Stomach (tissue), 9 donors: Measurements from ENCODE around the gene CCDC6. TPM values are rescaled to one million over a fixed set of nuclear protein-coding genes. Genes with fewer than 3 reads are reported as not detected.

Experiments used
- DNase-seq, 2 donors: peaks; one replicate each; pipeline versions ENCODE4 v3.0.0 to v3.0.0-alpha.2; 2013 to 2019
- H3K27ac ChIP-seq, 5 donors: fragments of 200-600 bp in 4 of 5; sonication (generic) in 4 of 5; one replicate each; pipeline ENCODE4 v1.5.1; 2013 to 2019; ENCODE audit warnings: mild to moderate bottlenecking in 1 of 5, moderate library complexity in 1 of 5
- H3K27me3 ChIP-seq, 3 donors: fragments of 200-600 bp; sonication (generic); one replicate each; pipeline ENCODE4 v1.5.1; 2017 to 2019; ENCODE audit warnings: mixed run types in 1 of 3
- H3K36me3 ChIP-seq, 4 donors: fragments of 200-600 bp; sonication (generic); 1 replicate in 3 of 4; 2 replicates in 1 of 4; pipeline ENCODE4 v1.5.1; 2016 to 2019
- H3K4me1 ChIP-seq, 4 donors: fragments of 200-600 bp; sonication (generic); one replicate each; pipeline ENCODE4 v1.5.1; 2016 to 2019
- H3K4me3 ChIP-seq, 4 donors: fragments of 200-600 bp; sonication (generic) in 3 of 4; one replicate each; pipeline ENCODE4 v1.5.1; 2016 to 2019; ENCODE audit warnings: mild to moderate bottlenecking in 1 of 4
- H3K9me3 ChIP-seq, 4 donors: fragments of 200-600 bp; sonication (generic); one replicate each; pipeline ENCODE4 v1.5.1; 2016 to 2019
- EP300 ChIP-seq: sonication (generic); formaldehyde crosslinking; IDR thresholded peaks from one replicate; pipeline ENCODE4 v1.6.1; 2017; ENCODE audit warnings: antibody characterized with exemption
- POLR2A ChIP-seq, 4 donors: fragments of 450-650 bp; IDR thresholded peaks; one replicate each; pipeline ENCODE4 v1.6.1; 2016; ENCODE audit warnings: antibody characterized with exemption in 4 of 4, control low read depth in 2 of 4, mild to moderate bottlenecking in 1 of 4, moderate library complexity in 1 of 4
- POLR2AphosphoS5 ChIP-seq, 3 donors: sonication (generic); formaldehyde crosslinking; IDR thresholded peaks; one replicate each; pipeline ENCODE4 v1.6.1; 2016; ENCODE audit warnings: antibody characterized with exemption in 3 of 3
- WGBS, 5 donors: extraction: QIAGEN DNeasy Blood & Tissue Kit in 3 of 5; methylation state at CpG; one replicate each; pipeline versions ENCODE4 v1.1.5 to v1.1.7; 2013 to 2018; 5-methylcytosine and 5-hydroxymethylcytosine counted together
- intact Hi-C: fragments of 100-400 bp; cut with DNase I; formaldehyde crosslinking; loops from one replicate; pipeline ENCODE4 v1.15.1; 2023; ENCODE audit warnings: low total_unique reads
- polyA plus RNA-seq, 3 donors: library from polyadenylated mRNA; stranded (reverse); fragments of 200-250 nt; gene quantifications; one replicate each; pipeline ENCODE4 v1.2.3, GENCODE V29; 2013
- total RNA-seq, 5 donors: library from RNA; depleted of rRNA; stranded (reverse); fragments of >200 nt; gene quantifications; one replicate each; pipeline versions ENCODE4 v1.1.0 to v1.2.3, GENCODE V29; 2014 to 2016
- TF ChIP-seq, protein P1 (sequence below), 7 experiments: fragments of 450-650 bp in 4 of 7; fragments of 200-600 bp in 3 of 7; sonication (generic) in 3 of 7; IDR thresholded peaks; one replicate each; pipeline ENCODE4 v1.5.1; 2016 to 2019; ENCODE audit warnings: antibody characterized with exemption in 7 of 7, control low read depth in 2 of 7, mild to moderate bottlenecking in 1 of 7
- donor health status: healthy with polysubstance abuse.
- donor health status: Bipolar disorder and iron deficiency.
- donor health status: healthy.

CCDC6 gene
- total and polyA plus RNA-seq, 8 donors = 12.5 to 56.0 (median 17.0) TPM

DNA sequence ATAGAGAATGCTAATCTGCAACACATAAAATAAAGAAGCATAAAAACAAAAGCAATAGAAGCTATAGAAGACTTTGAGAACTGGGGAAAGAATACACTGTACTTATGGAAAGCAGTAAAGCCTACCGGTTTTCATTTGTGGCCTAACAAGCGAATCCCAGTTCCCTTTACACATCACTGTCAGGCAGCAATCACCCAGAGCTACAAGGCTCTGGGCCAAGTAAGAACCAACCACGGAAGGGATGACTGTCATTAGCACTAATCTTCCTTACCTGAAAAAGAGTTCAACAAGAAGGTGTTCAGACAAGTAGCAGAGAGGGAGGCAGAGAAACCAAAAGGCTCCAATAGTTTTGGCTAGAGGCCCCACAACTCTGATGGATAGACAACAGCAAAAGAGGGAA, 15.0 kb downstream of the CCDC6 start:
- DNase-seq = no peak
- 69 to 81% (median 73%) methylated on average over 3 of the region's 3 CpGs for WGBS, 5 donors
- H3K27ac ChIP-seq = no peak overlapping the region
- no peak for TF ChIP-seq POLR2A (IDR thresholded peaks at IDR 0.05)
- TF ChIP-seq, protein P1, sequence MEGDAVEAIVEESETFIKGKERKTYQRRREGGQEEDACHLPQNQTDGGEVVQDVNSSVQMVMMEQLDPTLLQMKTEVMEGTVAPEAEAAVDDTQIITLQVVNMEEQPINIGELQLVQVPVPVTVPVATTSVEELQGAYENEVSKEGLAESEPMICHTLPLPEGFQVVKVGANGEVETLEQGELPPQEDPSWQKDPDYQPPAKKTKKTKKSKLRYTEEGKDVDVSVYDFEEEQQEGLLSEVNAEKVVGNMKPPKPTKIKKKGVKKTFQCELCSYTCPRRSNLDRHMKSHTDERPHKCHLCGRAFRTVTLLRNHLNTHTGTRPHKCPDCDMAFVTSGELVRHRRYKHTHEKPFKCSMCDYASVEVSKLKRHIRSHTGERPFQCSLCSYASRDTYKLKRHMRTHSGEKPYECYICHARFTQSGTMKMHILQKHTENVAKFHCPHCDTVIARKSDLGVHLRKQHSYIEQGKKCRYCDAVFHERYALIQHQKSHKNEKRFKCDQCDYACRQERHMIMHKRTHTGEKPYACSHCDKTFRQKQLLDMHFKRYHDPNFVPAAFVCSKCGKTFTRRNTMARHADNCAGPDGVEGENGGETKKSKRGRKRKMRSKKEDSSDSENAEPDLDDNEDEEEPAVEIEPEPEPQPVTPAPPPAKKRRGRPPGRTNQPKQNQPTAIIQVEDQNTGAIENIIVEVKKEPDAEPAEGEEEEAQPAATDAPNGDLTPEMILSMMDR (IDR thresholded peaks at IDR 0.05) = no peak
- TF ChIP-seq POLR2AphosphoS5 (IDR thresholded peaks at IDR 0.05) = no peak
- no peak for TF ChIP-seq EP300
- H3K4me1 ChIP-seq = peaks cover 41 to 94% (median 69%) of the 10 kb centered on the region in 4 donors
- no peaks in the 10 kb centered on the region for H3K27me3 ChIP-seq
- H3K4me3 ChIP-seq = no peak overlapping the region
- intact Hi-C loops = no loop called here
- H3K9me3 ChIP-seq = no peaks in the 10 kb centered on the region
- H3K36me3 ChIP-seq = peaks cover 0 to 16% (median 7%) of the 10 kb centered on the region in 4 donors

DNA sequence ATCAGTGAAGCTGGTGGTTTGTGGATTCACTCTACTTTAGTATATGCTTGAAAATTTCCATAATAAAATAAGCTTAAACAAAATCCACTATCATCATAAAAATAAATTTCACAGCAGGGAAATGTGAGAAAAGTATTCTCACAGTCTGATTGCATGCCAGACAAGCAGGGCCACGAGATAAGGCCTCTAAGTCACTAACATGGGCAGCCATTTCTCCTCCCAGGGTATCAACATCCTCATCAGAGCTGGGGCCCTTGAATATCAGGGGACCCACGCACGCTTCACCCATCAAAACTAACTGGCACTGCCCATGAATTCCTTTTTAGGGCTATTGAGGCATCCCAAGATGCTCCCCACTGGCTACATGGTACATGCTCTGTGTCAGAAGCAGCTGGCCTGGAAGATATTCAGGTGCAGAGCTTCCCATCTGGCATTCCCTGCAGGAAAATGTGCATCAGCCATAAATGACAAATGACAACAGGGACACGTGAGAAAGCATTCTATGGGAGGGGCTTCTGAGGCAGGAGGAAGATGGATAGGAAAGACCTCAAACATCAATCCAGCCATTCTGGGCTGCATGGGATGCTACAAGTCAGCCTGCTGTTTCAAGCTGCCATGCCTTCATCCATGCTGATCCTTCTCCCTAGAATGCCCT, 17.4 kb downstream of the CCDC6 start:
- H3K36me3 ChIP-seq = peaks cover 0 to 16% (median 7%) of the 10 kb centered on the region in 4 donors
- no peak for TF ChIP-seq EP300
- no peak for TF ChIP-seq POLR2A (IDR thresholded peaks at IDR 0.05)
- TF ChIP-seq, protein P1 (IDR thresholded peaks at IDR 0.05) = no peak
- no peak for TF ChIP-seq POLR2AphosphoS5 (IDR thresholded peaks at IDR 0.05)
- intact Hi-C loops = no loop called here
- H3K27ac ChIP-seq = no peak overlapping the region
- H3K4me1 ChIP-seq = peaks cover 17 to 90% (median 55%) of the 10 kb centered on the region in 4 donors
- no peak for DNase-seq
- no peaks in the 10 kb centered on the region for H3K27me3 ChIP-seq
- H3K4me3 ChIP-seq = no peak overlapping the region
- no peaks in the 10 kb centered on the region for H3K9me3 ChIP-seq
- 66 to 74% (median 72%) methylated on average over 4 of the region's 4 CpGs for WGBS, 5 donors

DNA sequence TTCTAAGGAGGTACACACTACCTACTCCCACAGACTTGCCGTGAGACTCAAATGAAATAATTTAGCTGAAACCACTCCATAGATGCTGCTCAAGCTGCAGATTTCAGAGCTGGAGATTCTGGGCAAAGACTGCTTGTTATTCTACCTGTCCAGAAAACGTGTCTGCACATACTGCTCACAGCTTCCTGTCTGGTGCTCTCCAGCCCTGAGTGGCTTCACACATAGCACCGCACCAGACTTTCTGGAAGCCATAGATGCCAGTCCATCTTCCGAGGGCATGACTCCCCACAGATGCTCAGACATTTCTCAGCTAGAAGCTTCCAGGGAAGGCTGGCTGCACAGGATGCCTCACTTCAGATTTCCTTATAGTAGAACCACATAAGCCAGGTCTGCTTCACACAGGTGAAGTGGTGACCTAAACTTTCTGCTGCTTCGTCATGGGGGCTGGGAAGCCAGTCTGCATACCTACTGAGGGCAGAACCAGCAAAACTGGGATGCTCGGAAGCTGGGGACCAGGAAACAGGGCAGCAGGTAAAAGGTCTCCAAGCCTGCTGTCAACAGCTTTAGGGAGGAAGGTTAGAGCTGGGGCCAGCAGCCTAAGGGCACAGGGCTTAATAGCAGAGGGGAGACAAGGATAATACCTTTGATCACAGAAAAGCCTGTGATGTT, 18.2 kb downstream of the CCDC6 start:
- no peak overlapping the region for H3K4me3 ChIP-seq

DNA sequence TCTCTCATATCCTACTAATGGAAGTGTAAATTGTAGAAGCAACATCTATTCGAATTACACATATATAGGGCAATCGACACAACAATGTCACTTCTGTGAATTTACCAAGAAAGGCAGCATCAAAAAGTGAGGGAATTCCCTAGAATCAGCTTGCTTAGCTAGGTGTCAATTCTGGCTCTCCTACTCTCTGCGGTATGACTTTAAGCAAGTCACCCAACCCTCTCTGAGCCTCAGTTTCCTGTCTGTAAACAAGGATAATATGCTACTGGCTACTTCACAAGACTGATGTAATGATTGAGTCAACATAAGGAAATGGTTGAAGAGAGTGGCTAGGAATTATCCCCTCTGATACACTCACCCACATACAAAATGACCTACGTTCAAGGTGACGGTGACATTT, 19.4 kb downstream of the CCDC6 start:
- 69 to 80% (median 78%) methylated on average over 5 of the region's 5 CpGs for WGBS, 5 donors
- Histone ChIP-seq H3K36me3 (peaks cover 0 to 16% (median 7%) of the 10 kb centered on the region in 4 donors), H3K27ac (no peak overlapping the region), H3K4me3 (no peak overlapping the region), H3K4me1 (peaks cover 8 to 71% (median 42%) of the 10 kb centered on the region in 4 donors), H3K9me3 (no peaks in the 10 kb centered on the region), H3K27me3 (no peaks in the 10 kb centered on the region)
- DNase-seq = no peak
- TF ChIP-seq, protein P1 (IDR thresholded peaks at IDR 0.05) = no peak
- TF ChIP-seq POLR2AphosphoS5 (IDR thresholded peaks at IDR 0.05) (no peak), POLR2A (IDR thresholded peaks at IDR 0.05) (no peak), EP300 (no peak)
- intact Hi-C loops = no loop called here

More for the DNA sequence above, 18.2 kb downstream of the CCDC6 start:
- Histone ChIP-seq H3K4me1 (peaks cover 12 to 82% (median 52%) of the 10 kb centered on the region in 4 donors), H3K9me3 (no peaks in the 10 kb centered on the region), H3K27me3 (no peaks in the 10 kb centered on the region), H3K36me3 (peaks cover 0 to 16% (median 7%) of the 10 kb centered on the region in 4 donors), H3K27ac (no peak overlapping the region)
- 73 to 79% (median 75%) methylated on average over 6 of the region's 6 CpGs for WGBS, 5 donors
- no peak for TF ChIP-seq EP300
- TF ChIP-seq, protein P1 (IDR thresholded peaks at IDR 0.05) = no peak
- no peak for TF ChIP-seq POLR2AphosphoS5 (IDR thresholded peaks at IDR 0.05)
- TF ChIP-seq POLR2A (IDR thresholded peaks at IDR 0.05) = no peak
- intact Hi-C loops = no loop called here
- DNase-seq = no peak
